ENCODE results near the gene ROR1.

The ROR1 gene

DNA sequence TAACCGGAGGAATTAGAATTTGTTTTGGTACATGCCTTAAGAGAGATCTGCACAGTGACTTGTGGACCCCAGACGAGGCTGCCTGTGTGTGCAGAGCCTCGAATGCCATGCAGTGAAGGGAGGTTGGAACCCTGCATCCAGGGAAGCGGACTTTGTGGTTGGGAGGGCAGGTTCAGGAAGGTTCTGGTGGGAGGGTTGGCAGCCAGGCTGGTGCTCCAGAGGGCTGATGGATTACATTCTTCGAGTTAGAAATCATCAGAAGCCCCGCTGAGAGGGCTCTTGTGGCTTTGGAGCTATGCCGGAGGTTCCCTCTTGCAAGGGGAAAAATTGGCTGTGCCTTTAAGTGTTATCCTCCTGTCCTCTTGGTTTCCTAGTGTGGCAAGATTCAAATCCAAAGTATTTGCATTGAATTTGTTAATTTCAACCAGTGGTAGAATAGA is 21.1 kb downstream of the ROR1 start:
- DNase-seq (ENCODE audit: low spot score) (no peak), ATAC-seq (ENCODE audit: low read depth) (no peak)
- TF ChIP-seq, protein P1, sequence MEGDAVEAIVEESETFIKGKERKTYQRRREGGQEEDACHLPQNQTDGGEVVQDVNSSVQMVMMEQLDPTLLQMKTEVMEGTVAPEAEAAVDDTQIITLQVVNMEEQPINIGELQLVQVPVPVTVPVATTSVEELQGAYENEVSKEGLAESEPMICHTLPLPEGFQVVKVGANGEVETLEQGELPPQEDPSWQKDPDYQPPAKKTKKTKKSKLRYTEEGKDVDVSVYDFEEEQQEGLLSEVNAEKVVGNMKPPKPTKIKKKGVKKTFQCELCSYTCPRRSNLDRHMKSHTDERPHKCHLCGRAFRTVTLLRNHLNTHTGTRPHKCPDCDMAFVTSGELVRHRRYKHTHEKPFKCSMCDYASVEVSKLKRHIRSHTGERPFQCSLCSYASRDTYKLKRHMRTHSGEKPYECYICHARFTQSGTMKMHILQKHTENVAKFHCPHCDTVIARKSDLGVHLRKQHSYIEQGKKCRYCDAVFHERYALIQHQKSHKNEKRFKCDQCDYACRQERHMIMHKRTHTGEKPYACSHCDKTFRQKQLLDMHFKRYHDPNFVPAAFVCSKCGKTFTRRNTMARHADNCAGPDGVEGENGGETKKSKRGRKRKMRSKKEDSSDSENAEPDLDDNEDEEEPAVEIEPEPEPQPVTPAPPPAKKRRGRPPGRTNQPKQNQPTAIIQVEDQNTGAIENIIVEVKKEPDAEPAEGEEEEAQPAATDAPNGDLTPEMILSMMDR (IDR thresholded peaks at IDR 0.05; ENCODE audit: poor library complexity, severe bottlenecking): no peak
- no peaks in the 10 kb centered on the region for H3K27me3 ChIP-seq (ENCODE audit: insufficient read depth, poor library complexity, severe bottlenecking)
- H3K4me1 ChIP-seq (ENCODE audit: insufficient read depth, poor library complexity, severe bottlenecking): no peaks in the 10 kb centered on the region
- no peak overlapping the region for H3K4me3 ChIP-seq (ENCODE audit: severe bottlenecking)
- no peaks in the 10 kb centered on the region for H3K9me3 ChIP-seq (ENCODE audit: severe bottlenecking)
- no peaks in the 10 kb centered on the region for H3K36me3 ChIP-seq (ENCODE audit: low read depth)
- no peak overlapping the region for H3K27ac ChIP-seq (ENCODE audit: poor library complexity, severe bottlenecking)

DNA sequence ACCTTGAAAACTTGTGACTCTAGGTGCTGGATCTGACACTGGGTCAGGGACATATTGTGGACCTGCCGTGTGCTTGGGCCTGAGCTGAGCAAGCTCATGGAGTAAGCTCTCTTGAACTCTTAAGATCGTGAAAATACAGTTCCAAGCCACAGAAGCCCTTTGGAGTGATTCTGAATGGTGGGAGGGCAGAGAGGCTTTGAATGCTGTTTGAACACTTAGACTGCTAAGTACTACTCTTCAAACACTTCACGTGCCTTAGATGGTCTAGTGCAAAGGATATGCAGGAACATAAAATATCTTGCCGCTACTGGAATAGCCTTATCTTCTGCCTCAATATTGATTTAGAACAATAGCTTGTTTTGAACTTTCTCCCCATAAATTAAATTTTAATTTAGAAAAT is 21.6 kb downstream of the ROR1 start:
- Histone ChIP-seq H3K27ac (ENCODE audit: poor library complexity, severe bottlenecking) (no peak overlapping the region), H3K4me3 (ENCODE audit: severe bottlenecking) (no peak overlapping the region), H3K9me3 (ENCODE audit: severe bottlenecking) (no peaks in the 10 kb centered on the region), H3K4me1 (ENCODE audit: insufficient read depth, poor library complexity, severe bottlenecking) (no peaks in the 10 kb centered on the region), H3K27me3 (ENCODE audit: insufficient read depth, poor library complexity, severe bottlenecking) (no peaks in the 10 kb centered on the region), H3K36me3 (ENCODE audit: low read depth) (no peaks in the 10 kb centered on the region)
- ATAC-seq (ENCODE audit: low read depth): no peak
- TF ChIP-seq, protein P1 (IDR thresholded peaks at IDR 0.05; ENCODE audit: poor library complexity, severe bottlenecking): no peak
- no peak for DNase-seq (ENCODE audit: low spot score)

DNA sequence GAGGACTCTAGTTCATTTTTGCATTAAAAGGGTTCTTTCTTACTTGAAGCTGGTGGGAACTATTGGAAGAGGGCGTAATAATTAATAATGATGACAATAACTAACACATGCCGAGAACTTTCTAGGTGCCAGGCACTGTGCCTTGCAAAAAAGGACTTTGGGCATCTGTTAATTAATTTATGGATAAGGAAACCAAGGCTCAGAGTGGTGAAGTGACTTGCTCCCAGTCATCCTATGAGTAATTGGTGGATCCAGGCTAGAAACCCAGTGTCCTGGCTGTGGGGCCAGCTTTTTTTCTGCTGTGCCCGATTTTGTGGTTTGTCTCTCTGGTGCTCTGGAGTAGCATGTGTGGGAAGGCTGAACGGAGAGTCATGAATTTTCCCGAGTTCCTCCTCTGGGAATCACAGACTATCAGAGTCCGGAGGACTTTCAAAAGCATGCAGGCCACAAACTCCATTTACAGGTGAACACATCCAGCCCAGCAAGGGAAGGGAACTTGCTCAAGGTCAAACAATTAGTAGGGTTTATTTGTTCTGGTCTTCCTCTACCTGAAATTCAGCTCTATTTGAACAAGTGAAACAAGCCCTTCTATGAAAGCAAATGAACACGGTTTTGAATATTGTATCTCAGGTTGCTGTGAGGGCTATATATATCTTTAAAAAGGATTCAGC is 23.4 kb downstream of the ROR1 start:
- H3K27ac ChIP-seq (ENCODE audit: poor library complexity, severe bottlenecking): no peak overlapping the region
- no peaks in the 10 kb centered on the region for H3K4me1 ChIP-seq (ENCODE audit: insufficient read depth, poor library complexity, severe bottlenecking)
- H3K9me3 ChIP-seq (ENCODE audit: severe bottlenecking): no peaks in the 10 kb centered on the region
- ATAC-seq (ENCODE audit: low read depth) (no peak), DNase-seq (ENCODE audit: low spot score) (no peak)
- TF ChIP-seq, protein P1 (IDR thresholded peaks at IDR 0.05; ENCODE audit: poor library complexity, severe bottlenecking): no peak
- no peaks in the 10 kb centered on the region for H3K27me3 ChIP-seq (ENCODE audit: insufficient read depth, poor library complexity, severe bottlenecking)
- H3K4me3 ChIP-seq (ENCODE audit: severe bottlenecking): no peak overlapping the region
- H3K36me3 ChIP-seq (ENCODE audit: low read depth): no peaks in the 10 kb centered on the region

DNA sequence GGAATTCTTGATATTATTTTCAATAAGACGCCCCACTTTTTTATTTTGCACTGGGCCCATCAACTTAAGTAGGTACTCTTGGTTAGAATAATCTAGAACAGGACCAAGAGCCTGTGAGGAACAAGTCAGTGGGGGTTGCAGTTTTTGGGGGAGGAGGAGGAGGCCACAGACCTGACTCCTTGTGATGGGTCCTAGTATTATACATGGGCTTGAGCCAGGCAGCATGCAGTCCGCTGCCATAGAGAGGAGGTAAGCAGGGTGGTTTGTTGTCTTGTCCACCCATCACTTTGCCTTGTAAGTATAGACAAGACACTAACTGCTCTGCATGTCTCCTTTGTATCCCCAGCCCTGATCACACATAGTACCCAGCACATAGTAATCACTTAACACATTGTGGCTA is 24.5 kb downstream of the ROR1 start:
- TF ChIP-seq, protein P1 (IDR thresholded peaks at IDR 0.05; ENCODE audit: poor library complexity, severe bottlenecking): no peak
- Histone ChIP-seq H3K4me1 (ENCODE audit: insufficient read depth, poor library complexity, severe bottlenecking) (no peaks in the 10 kb centered on the region), H3K4me3 (ENCODE audit: severe bottlenecking) (no peak overlapping the region), H3K9me3 (ENCODE audit: severe bottlenecking) (no peaks in the 10 kb centered on the region), H3K27ac (ENCODE audit: poor library complexity, severe bottlenecking) (no peak overlapping the region), H3K36me3 (ENCODE audit: low read depth) (no peaks in the 10 kb centered on the region), H3K27me3 (ENCODE audit: insufficient read depth, poor library complexity, severe bottlenecking) (no peaks in the 10 kb centered on the region)
- no peak for ATAC-seq (ENCODE audit: low read depth)
- no peak for DNase-seq (ENCODE audit: low spot score)

DNA sequence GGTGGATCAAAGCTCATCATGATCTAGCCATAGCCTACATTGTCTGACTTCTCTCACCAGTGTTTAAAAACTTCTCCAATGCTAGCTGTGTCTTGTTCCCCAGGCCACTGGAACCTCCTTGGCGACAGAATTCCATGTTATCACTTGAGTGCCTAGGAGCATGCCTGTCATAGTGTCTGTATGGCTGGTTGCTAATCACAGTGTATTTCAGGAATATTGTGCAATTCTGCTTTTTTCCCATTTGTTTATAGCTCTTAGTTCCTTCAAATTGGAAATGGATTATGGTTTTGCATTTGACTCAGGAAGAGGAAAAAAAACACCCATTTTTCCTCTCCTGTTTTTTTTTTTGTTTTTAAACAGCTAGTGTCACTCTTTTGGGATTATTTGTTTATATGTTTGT is 25.5 kb downstream of the ROR1 start:
- Histone ChIP-seq H3K27me3 (ENCODE audit: insufficient read depth, poor library complexity, severe bottlenecking) (no peaks in the 10 kb centered on the region), H3K36me3 (ENCODE audit: low read depth) (no peaks in the 10 kb centered on the region), H3K4me3 (ENCODE audit: severe bottlenecking) (no peak overlapping the region), H3K4me1 (ENCODE audit: insufficient read depth, poor library complexity, severe bottlenecking) (no peaks in the 10 kb centered on the region), H3K9me3 (ENCODE audit: severe bottlenecking) (no peaks in the 10 kb centered on the region), H3K27ac (ENCODE audit: poor library complexity, severe bottlenecking) (no peak overlapping the region)
- DNase-seq (ENCODE audit: low spot score) (no peak), ATAC-seq (ENCODE audit: low read depth) (no peak)
- TF ChIP-seq, protein P1 (IDR thresholded peaks at IDR 0.05; ENCODE audit: poor library complexity, severe bottlenecking): no peak

Measured in RWPE2 (cell line).